HL-60 (cell line): Measurements from ENCODE around the gene IGF2BP3.
A peak's percentile ranks its signal among the peaks of the same experiment; 100 is the strongest.

ENCODE experiments used
- DNase-seq, 2 experiments: peaks; one replicate each; pipeline ENCODE4 v3.0.0-alpha.2; 2010 to 2020; ENCODE audit warnings: low read depth in 1 of 2, low spot score in 1 of 2
- H3K27ac ChIP-seq: fragments of 250-450 bp; sonication (Bioruptor Pico); replicated peaks from 2 replicates; pipeline ENCODE4 v1.5.1; 2020; ENCODE audit warnings: mild to moderate bottlenecking, moderate library complexity
- H3K27me3 ChIP-seq: fragments of 250-450 bp; sonication (Bioruptor Pico); 2 replicates; pipeline ENCODE4 v1.5.1; 2021; ENCODE audit warnings: mild to moderate bottlenecking, moderate library complexity; ENCODE audit not compliant: insufficient read depth, poor library complexity, severe bottlenecking
- H3K4me3 ChIP-seq: replicated peaks from 2 replicates; pipeline ENCODE4 v1.5.1; 2011; ENCODE audit warnings: mild to moderate bottlenecking, control low read depth, low read length; ENCODE audit not compliant: insufficient read depth
- CTCF ChIP-seq: IDR thresholded peaks from one replicate; pipeline ENCODE4 v1.5.1; 2011; ENCODE audit warnings: low read length, control low read depth, inconsistent platforms; ENCODE audit not compliant: insufficient read depth
- GABPA ChIP-seq: IDR thresholded peaks from 2 replicates; pipeline ENCODE4 v1.6.1; 2012; ENCODE audit warnings: low read depth
- POLR2AphosphoS5 ChIP-seq: IDR thresholded peaks from 2 replicates; pipeline ENCODE4 v1.6.1; 2012; ENCODE audit warnings: low read depth
- SPI1 ChIP-seq: IDR thresholded peaks from 2 replicates; pipeline ENCODE4 v1.6.1; 2012; ENCODE audit warnings: low read depth, mild to moderate bottlenecking, borderline replicate concordance
- TF ChIP-seq, protein P1 (sequence below): IDR thresholded peaks from 2 replicates; pipeline ENCODE4 v1.6.1; 2012; ENCODE audit warnings: low read depth; ENCODE audit not compliant: insufficient replicate concordance

IGF2BP3 gene

GRCh38 chr7:23389701-23390100, 80.6 kb downstream of the IGF2BP3 start:
- no peak overlapping the region for H3K27ac ChIP-seq
- no peak for TF ChIP-seq GABPA
- TF ChIP-seq POLR2AphosphoS5, result no peak
- TF ChIP-seq SPI1, result no peak
- no peak for TF ChIP-seq CTCF
- TF ChIP-seq, protein P1, sequence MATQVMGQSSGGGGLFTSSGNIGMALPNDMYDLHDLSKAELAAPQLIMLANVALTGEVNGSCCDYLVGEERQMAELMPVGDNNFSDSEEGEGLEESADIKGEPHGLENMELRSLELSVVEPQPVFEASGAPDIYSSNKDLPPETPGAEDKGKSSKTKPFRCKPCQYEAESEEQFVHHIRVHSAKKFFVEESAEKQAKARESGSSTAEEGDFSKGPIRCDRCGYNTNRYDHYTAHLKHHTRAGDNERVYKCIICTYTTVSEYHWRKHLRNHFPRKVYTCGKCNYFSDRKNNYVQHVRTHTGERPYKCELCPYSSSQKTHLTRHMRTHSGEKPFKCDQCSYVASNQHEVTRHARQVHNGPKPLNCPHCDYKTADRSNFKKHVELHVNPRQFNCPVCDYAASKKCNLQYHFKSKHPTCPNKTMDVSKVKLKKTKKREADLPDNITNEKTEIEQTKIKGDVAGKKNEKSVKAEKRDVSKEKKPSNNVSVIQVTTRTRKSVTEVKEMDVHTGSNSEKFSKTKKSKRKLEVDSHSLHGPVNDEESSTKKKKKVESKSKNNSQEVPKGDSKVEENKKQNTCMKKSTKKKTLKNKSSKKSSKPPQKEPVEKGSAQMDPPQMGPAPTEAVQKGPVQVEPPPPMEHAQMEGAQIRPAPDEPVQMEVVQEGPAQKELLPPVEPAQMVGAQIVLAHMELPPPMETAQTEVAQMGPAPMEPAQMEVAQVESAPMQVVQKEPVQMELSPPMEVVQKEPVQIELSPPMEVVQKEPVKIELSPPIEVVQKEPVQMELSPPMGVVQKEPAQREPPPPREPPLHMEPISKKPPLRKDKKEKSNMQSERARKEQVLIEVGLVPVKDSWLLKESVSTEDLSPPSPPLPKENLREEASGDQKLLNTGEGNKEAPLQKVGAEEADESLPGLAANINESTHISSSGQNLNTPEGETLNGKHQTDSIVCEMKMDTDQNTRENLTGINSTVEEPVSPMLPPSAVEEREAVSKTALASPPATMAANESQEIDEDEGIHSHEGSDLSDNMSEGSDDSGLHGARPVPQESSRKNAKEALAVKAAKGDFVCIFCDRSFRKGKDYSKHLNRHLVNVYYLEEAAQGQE, result no peak
- DNase-seq, result no peak

DNA sequence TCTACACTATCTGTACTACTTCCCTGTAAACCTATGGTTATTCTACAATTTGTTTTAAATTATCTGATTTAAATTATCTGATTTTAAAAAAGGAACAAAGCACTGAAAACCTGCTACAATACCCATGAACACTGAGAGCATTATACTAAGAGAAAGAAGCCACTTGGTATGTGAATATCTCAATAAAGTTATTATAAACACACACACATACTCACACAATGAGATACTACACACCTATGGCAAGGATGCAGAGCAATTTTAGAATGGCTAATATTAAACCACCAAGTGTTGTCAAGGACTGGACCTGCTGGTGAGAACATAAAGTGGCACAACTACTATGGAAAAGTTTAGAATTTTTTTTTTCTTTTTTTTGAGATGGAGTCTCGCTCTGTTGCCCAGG, 82.7 kb downstream of the IGF2BP3 start:
- Histone ChIP-seq H3K27ac (no peak overlapping the region), H3K27me3 (no peaks in the 10 kb centered on the region), H3K4me3 (no peak overlapping the region)
- TF ChIP-seq CTCF, result no peak
- TF ChIP-seq SPI1, result no peak
- no peak for TF ChIP-seq GABPA
- no peak for TF ChIP-seq POLR2AphosphoS5
- TF ChIP-seq, protein P1, result no peak
- no peak for DNase-seq

More at GRCh38 chr7:23389701-23390100, 80.6 kb downstream of the IGF2BP3 start:
- no peaks in the 10 kb centered on the region for H3K27me3 ChIP-seq
- H3K4me3 ChIP-seq, result no peak overlapping the region

DNA sequence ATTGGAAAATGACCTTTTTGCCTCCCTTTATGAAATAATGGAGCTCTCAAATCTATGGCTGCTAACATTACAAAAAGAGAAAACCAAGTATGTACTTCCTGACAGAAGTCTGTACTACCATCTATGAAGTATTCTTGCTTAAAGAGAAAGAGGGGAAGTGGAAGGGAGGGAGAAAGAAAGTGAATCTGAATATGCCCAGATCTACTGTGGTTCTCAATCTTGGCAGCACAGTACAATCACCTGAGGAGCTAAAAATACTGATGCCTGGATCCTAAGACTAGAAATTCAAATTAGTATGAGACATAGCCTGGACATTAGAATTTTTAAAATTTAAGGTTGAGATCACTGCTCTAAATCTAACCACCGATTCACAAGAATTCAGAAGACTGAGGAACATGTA, 85.2 kb downstream of the IGF2BP3 start:
- Histone ChIP-seq H3K27me3 (no peaks in the 10 kb centered on the region), H3K27ac (no peak overlapping the region), H3K4me3 (no peak overlapping the region)
- no peak for DNase-seq
- TF ChIP-seq SPI1 (peak; percentile 43; the same call in 1 of the 2 replicates), CTCF (no peak), POLR2AphosphoS5 (no peak), GABPA (no peak)
- TF ChIP-seq, protein P1, result no peak
